22Rv1 (cell line): ENCODE data around the gene PLD6.

Experiments
- H3K27ac ChIP-seq: fragments of 450-650 bp; 2 replicates; pipeline ENCODE4 v1.5.1; 2017
- CTCF ChIP-seq: fragments of 450-650 bp; IDR thresholded peaks from 2 replicates; pipeline ENCODE4 v1.5.1; 2017; ENCODE audit warnings: mild to moderate bottlenecking
- ZFX ChIP-seq: fragments of 450-650 bp; IDR thresholded peaks from 2 replicates; pipeline ENCODE4 v1.6.1; 2017; ENCODE audit warnings: antibody characterized with exemption, borderline replicate concordance

PLD6 gene

GRCh38 chr17:17179371-17179827 is 26.7 kb downstream of the PLD6 start:
- H3K27ac ChIP-seq, result no peak overlapping the region
- TF ChIP-seq CTCF, result no peak
- no peak for TF ChIP-seq ZFX

GRCh38 chr17:17177176-17177575 is 29.0 kb downstream of the PLD6 start:
- TF ChIP-seq CTCF (no peak), ZFX (no peak)
- no peak overlapping the region for H3K27ac ChIP-seq

GRCh38 chr17:17176341-17176740 is 29.8 kb downstream of the PLD6 start:
- TF ChIP-seq CTCF, result no peak
- no peak for TF ChIP-seq ZFX
- no peak overlapping the region for H3K27ac ChIP-seq

GRCh38 chr17:17175917-17176316 is 30.2 kb downstream of the PLD6 start:
- TF ChIP-seq ZFX, result no peak
- TF ChIP-seq CTCF, result no peak
- no peak overlapping the region for H3K27ac ChIP-seq

- TF ChIP-seq CTCF, result no peak
- no peak for TF ChIP-seq ZFX
- H3K27ac ChIP-seq, result no peak overlapping the region
Observed at GRCh38 chr17:17175340-17175739, 30.8 kb downstream of the PLD6 start.

- no peak overlapping the region for H3K27ac ChIP-seq
- TF ChIP-seq CTCF (no peak), ZFX (no peak)
Observed at GRCh38 chr17:17173921-17174320, 32.2 kb downstream of the PLD6 start.

GRCh38 chr17:17172990-17173389 is 33.1 kb downstream of the PLD6 start:
- TF ChIP-seq CTCF (no peak), ZFX (no peak)

More at GRCh38 chr17:17172990-17173389, 33.1 kb downstream of the PLD6 start:
- no peak overlapping the region for H3K27ac ChIP-seq
